Activated T-cell treated with anti-CD3 and anti-CD28 coated beads for 24 hours (primary cell): ENCODE measurements around the gene ACAT2.
"Not testable (repeated sequence)": the region's sequence is repeated elsewhere in the genome, so short reads cannot be mapped to it uniquely, and the experiment has no call there.

Experiments
- DNase-seq: peaks from one replicate; pipeline ENCODE4 v3.0.0-alpha.2; 2020; ENCODE audit warnings: low read depth

ACAT2 gene

GRCh38 chr6:159761873-159762680 is at the start of gene ACAT2:
TSS of gene ACAT2 (plus strand) at chr6:159762045. CDS start at chr6:159762088, 43 bp downstream.
- peak; percentile 89 for DNase-seq

GRCh38 chr6:159712389-159712788 is 49.5 kb upstream of the ACAT2 start:
- DNase-seq: not testable (repeated sequence)

- no peak for DNase-seq
Measured at GRCh38 chr6:159713984-159714383, 47.9 kb upstream of the ACAT2 start.

GRCh38 chr6:159714404-159714803 is 47.4 kb upstream of the ACAT2 start:
- no peak for DNase-seq

GRCh38 chr6:159715166-159715565 is 46.7 kb upstream of the ACAT2 start:
- DNase-seq: no peak

- no peak for DNase-seq
Measured at GRCh38 chr6:159715605-159716004, 46.2 kb upstream of the ACAT2 start.

- DNase-seq: no peak
Measured at GRCh38 chr6:159716247-159717096, 45.4 kb upstream of the ACAT2 start.

- DNase-seq: no peak
Measured at GRCh38 chr6:159718634-159719033, 43.2 kb upstream of the ACAT2 start.

GRCh38 chr6:159719287-159719686 is 42.6 kb upstream of the ACAT2 start:
- no peak for DNase-seq

- peak; percentile 15 for DNase-seq
Measured at GRCh38 chr6:159720708-159721107, 41.1 kb upstream of the ACAT2 start.

- DNase-seq: not testable (repeated sequence)
Measured at GRCh38 chr6:159721981-159722380, 39.9 kb upstream of the ACAT2 start.

- DNase-seq: no peak
Measured at GRCh38 chr6:159722655-159723054, 39.2 kb upstream of the ACAT2 start.

GRCh38 chr6:159723259-159723658 is 38.6 kb upstream of the ACAT2 start:
- no peak for DNase-seq

- no peak for DNase-seq
Measured at GRCh38 chr6:159724778-159725177, 37.1 kb upstream of the ACAT2 start.

- not testable (repeated sequence) for DNase-seq
Measured at GRCh38 chr6:159725208-159725607, 36.6 kb upstream of the ACAT2 start.

- DNase-seq: no peak
Measured at GRCh38 chr6:159726255-159726917, 35.5 kb upstream of the ACAT2 start.

- DNase-seq: peak; percentile 94
Measured at GRCh38 chr6:159726918-159727716, 34.7 kb upstream of the ACAT2 start, which contains the start of gene WTAP. TSS of gene WTAP (plus strand) at chr6:159727506. CDS start at chr6:159736266, 8,760 bp downstream.

GRCh38 chr6:159727717-159728445 is 34.0 kb upstream of the ACAT2 start:
- no peak for DNase-seq

- no peak for DNase-seq
Measured at GRCh38 chr6:159728531-159728964, 33.3 kb upstream of the ACAT2 start.

- no peak for DNase-seq
Measured at GRCh38 chr6:159729598-159730331, 32.1 kb upstream of the ACAT2 start.
